Activated T-helper 2 cell treated with anti-CD3 and anti-CD28 coated beads, Interferon-gamma antibody, Interleukin-2, Interleukin-4, amounts not matched to agents 10 μg/mL and 5 μg/mL and 100 μg/mL, durations not matched to agents 14 hours and 24 hours and 36 hours (primary cell): ENCODE measurements around the gene SLIT3. TPM values are rescaled to one million over a fixed set of nuclear protein-coding genes. Genes with fewer than 3 reads are reported as not detected.

ENCODE experiments used
- DNase-seq: peaks from one replicate; pipeline ENCODE4 v3.0.0; 2021; ENCODE audit warnings: low spot score
- H3K27ac Mint-ChIP-seq: one replicate; pipeline ENCODE4 v1.8.0; 2021; ENCODE audit warnings: mixed read lengths
- H3K27me3 Mint-ChIP-seq: one replicate; pipeline ENCODE4 v1.8.0; 2021; ENCODE audit warnings: low read depth, mixed read lengths
- H3K36me3 Mint-ChIP-seq: one replicate; pipeline ENCODE4 v1.8.0; 2021; ENCODE audit warnings: low read depth, mixed read lengths
- H3K4me1 Mint-ChIP-seq: one replicate; pipeline ENCODE4 v1.8.0; 2021; ENCODE audit warnings: low read depth, mixed read lengths
- H3K4me3 Mint-ChIP-seq: one replicate; pipeline ENCODE4 v1.8.0; 2021; ENCODE audit warnings: low read depth, mild to moderate bottlenecking, moderate library complexity, mixed read lengths
- H3K9me3 Mint-ChIP-seq: one replicate; pipeline ENCODE4 v1.8.0; 2021; ENCODE audit warnings: mixed read lengths
- intact Hi-C: fragments of 100-400 bp; cut with micrococcal nuclease; formaldehyde crosslinking; loops from one replicate; pipeline ENCODE4 v1.15.1; 2023
- total RNA-seq: library from RNA; stranded (reverse); gene quantifications from 2 replicates; pipeline ENCODE4 v1.2.3, GENCODE V29; 2022

The SLIT3 gene
- total RNA-seq, 1 donor from 2014 or later: 9.5 TPM

- Mint-ChIP-seq H3K4me3 (no peak overlapping the region), H3K9me3 (no peaks in the 10 kb centered on the region), H3K4me1 (peaks cover 8% of the 10 kb centered on the region), H3K36me3 (no peaks in the 10 kb centered on the region), H3K27me3 (peaks cover 1% of the 10 kb centered on the region), H3K27ac (no peak overlapping the region)
- intact Hi-C loops: no loop called here
- DNase-seq: no peak
Measured at GRCh38 chr5:168886157-168886556, 414.8 kb downstream of the SLIT3 start.

DNA sequence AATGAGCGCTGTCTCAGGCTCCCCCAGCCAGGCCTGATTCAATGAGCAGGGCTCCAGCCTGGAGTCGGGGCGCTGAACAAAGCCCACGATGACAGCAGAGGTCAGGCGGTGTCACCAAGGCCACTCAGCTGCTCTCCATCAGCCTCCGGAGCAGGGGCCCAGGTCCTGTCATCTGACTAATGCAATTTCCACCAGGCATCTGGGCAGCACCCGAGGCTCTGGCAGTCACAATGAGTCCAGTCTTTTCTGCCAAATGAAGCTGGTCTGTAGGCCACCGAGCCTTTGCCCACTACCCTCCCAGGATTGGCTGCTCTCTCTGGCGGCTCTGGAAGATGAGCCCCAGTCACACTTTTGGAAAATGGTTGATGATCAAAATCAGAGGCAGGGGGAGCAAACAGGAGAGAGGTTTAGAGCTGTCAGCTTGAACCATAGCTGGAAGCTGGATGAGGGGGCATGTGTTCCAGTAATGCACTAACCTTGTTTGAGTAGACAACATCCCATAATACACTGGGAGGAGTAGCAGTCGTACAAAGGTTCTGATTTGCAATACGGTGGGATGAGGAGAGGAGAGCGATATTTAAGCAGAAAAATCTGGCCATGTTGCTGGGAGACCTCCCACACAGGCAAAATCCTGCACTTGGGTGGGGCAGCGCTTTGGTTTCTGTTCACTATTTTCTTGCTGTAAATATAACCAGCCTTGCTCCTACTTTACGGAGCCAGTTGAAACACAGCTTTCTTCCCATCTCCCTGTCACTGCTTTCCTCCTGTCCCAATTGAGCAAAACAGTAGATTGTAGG is 415.4 kb downstream of the SLIT3 start:
- no peak for DNase-seq
- intact Hi-C loops: no loop called here
- no peaks in the 10 kb centered on the region for H3K36me3 Mint-ChIP-seq
- H3K27ac Mint-ChIP-seq: no peak overlapping the region
- H3K4me1 Mint-ChIP-seq: peaks cover 2% of the 10 kb centered on the region
- H3K4me3 Mint-ChIP-seq: no peak overlapping the region
- no peaks in the 10 kb centered on the region for H3K27me3 Mint-ChIP-seq
- H3K9me3 Mint-ChIP-seq: no peaks in the 10 kb centered on the region

GRCh38 chr5:168883991-168884390 is 416.9 kb downstream of the SLIT3 start:
- H3K27me3 Mint-ChIP-seq: peaks cover 3% of the 10 kb centered on the region
- H3K4me1 Mint-ChIP-seq: no peaks in the 10 kb centered on the region
- intact Hi-C loops: no loop called here
- no peak for DNase-seq
- H3K9me3 Mint-ChIP-seq: no peaks in the 10 kb centered on the region
- no peaks in the 10 kb centered on the region for H3K36me3 Mint-ChIP-seq
- H3K4me3 Mint-ChIP-seq: no peak overlapping the region
- H3K27ac Mint-ChIP-seq: no peak overlapping the region

GRCh38 chr5:168883281-168883741 is 417.6 kb downstream of the SLIT3 start:
- H3K27me3 Mint-ChIP-seq: peaks cover 3% of the 10 kb centered on the region
- H3K4me1 Mint-ChIP-seq: no peaks in the 10 kb centered on the region
- intact Hi-C loops: no loop called here

GRCh38 chr5:168882283-168882682 is 418.7 kb downstream of the SLIT3 start:
- DNase-seq: no peak

More at GRCh38 chr5:168883281-168883741, 417.6 kb downstream of the SLIT3 start:
- H3K27ac Mint-ChIP-seq: no peak overlapping the region
- DNase-seq: no peak
- H3K4me3 Mint-ChIP-seq: no peak overlapping the region
- no peaks in the 10 kb centered on the region for H3K9me3 Mint-ChIP-seq
- H3K36me3 Mint-ChIP-seq: no peaks in the 10 kb centered on the region

GRCh38 chr5:168881427-168882149 is 419.4 kb downstream of the SLIT3 start:
- H3K27me3 Mint-ChIP-seq: peaks cover 6% of the 10 kb centered on the region
- intact Hi-C loops: no loop called here
- H3K27ac Mint-ChIP-seq: no peak overlapping the region

More at GRCh38 chr5:168882283-168882682, 418.7 kb downstream of the SLIT3 start:
- Mint-ChIP-seq H3K27ac (no peak overlapping the region), H3K9me3 (no peaks in the 10 kb centered on the region), H3K27me3 (peaks cover 3% of the 10 kb centered on the region), H3K4me1 (peaks cover 1% of the 10 kb centered on the region), H3K4me3 (no peak overlapping the region), H3K36me3 (no peaks in the 10 kb centered on the region)
- intact Hi-C loops: no loop called here

GRCh38 chr5:168879929-168880328 is 421.0 kb downstream of the SLIT3 start:
- no peaks in the 10 kb centered on the region for H3K36me3 Mint-ChIP-seq
- H3K27ac Mint-ChIP-seq: no peak overlapping the region
- H3K4me3 Mint-ChIP-seq: no peak overlapping the region
- no peak for DNase-seq
- peaks cover 6% of the 10 kb centered on the region for H3K27me3 Mint-ChIP-seq
- H3K4me1 Mint-ChIP-seq: peaks cover 4% of the 10 kb centered on the region
- intact Hi-C loops: no loop called here
- H3K9me3 Mint-ChIP-seq: no peaks in the 10 kb centered on the region

More at GRCh38 chr5:168881427-168882149, 419.4 kb downstream of the SLIT3 start:
- DNase-seq: no peak
- Mint-ChIP-seq H3K4me3 (no peak overlapping the region), H3K9me3 (no peaks in the 10 kb centered on the region), H3K4me1 (peaks cover 4% of the 10 kb centered on the region), H3K36me3 (no peaks in the 10 kb centered on the region)

DNA sequence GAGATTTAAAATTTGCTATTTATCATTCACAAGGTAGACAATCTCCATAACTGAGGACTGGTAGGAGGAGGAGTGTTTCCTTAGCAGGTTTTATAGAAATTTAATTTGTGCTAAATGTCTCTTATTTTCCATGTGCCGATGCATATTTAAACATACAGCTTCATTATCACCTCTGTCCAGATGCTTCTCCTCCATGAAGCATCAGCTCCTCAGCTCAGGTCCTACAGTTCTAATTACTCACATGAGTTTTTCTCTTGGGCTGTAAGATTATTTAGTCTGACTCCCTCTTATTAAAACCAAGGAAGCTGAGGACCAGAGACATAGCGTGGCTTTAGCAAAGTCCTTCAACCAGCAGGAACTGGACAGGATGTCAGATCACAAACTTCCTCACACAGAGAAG is 421.6 kb downstream of the SLIT3 start:
- DNase-seq: no peak
- Mint-ChIP-seq H3K4me3 (no peak overlapping the region), H3K9me3 (no peaks in the 10 kb centered on the region), H3K36me3 (no peaks in the 10 kb centered on the region), H3K4me1 (peaks cover 4% of the 10 kb centered on the region), H3K27me3 (peaks cover 6% of the 10 kb centered on the region), H3K27ac (no peak overlapping the region)
- intact Hi-C loops: no loop called here

DNA sequence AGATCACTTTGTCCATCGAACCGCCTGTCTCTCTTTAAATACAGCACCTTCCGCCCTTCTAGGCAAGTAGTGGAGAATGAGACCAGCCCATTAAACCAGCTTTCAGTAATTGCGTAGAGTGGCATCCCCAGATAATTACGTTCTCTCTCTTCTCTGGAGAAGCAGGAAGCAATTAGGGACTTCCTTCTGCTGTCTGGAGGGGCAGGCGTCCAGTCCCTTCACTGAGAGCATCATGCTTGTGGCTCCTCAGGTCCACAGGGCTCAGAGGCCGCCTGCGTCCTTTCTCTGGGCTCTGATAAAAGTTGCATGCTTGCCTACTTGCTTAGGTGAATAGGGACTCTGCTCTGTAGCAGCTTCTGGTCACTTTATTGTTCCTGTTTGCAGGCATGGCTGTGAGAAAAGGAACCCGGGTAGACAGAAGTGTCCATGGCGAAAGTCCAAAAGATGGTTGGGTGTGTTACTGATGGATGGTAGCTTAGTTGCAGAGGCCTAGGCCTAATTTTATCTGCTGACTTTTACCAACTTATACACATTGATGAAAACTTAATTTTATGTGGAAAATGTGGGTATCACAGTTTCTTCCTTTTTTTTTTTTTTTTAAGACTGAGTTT is 422.7 kb downstream of the SLIT3 start:
- H3K27ac Mint-ChIP-seq: no peak overlapping the region
- no peaks in the 10 kb centered on the region for H3K36me3 Mint-ChIP-seq
- intact Hi-C loops: no loop called here
- no peaks in the 10 kb centered on the region for H3K9me3 Mint-ChIP-seq
- H3K4me3 Mint-ChIP-seq: no peak overlapping the region
- peaks cover 4% of the 10 kb centered on the region for H3K4me1 Mint-ChIP-seq
- DNase-seq: no peak
- H3K27me3 Mint-ChIP-seq: peaks cover 6% of the 10 kb centered on the region

DNA sequence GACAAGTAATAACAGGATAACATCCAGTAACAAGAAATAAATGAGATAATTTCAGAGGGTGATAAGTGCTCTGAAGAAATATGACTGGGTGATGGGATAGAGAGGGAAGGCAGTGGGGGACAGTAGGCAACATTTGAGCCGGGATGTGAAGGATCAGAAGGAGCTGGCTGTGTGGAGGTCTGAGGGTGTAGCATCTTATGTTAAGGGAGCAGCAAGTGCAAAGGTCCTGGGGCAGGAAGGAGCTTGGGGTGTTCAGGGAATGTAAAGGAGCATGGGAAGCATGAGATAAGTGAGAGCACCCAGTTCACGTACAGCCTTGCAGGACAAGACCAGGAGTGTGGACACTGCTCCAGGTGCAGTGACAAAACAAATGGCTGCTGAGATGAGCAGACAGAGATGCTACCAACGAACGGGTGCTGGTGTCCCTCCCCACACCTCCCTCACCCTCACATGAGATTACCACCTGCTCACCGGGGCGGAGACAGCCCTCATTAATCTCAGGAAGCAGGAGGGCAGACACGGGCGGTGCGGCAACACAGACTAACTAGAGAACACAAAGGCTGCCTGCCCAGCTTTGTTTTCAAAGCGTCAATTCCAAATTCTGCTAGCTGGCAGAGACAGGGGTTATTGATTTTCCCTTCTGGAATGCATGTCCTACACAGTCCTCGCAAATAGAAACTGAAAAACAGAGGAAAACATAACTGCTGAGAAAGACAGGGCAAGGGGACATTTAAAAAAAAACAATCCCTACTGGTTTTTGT is 423.6 kb downstream of the SLIT3 start:
- Mint-ChIP-seq H3K27me3 (peaks cover 6% of the 10 kb centered on the region), H3K4me3 (no peak overlapping the region), H3K4me1 (peaks cover 4% of the 10 kb centered on the region), H3K27ac (no peak overlapping the region), H3K36me3 (no peaks in the 10 kb centered on the region), H3K9me3 (no peaks in the 10 kb centered on the region)
- intact Hi-C loops: no loop called here
- DNase-seq: no peak

GRCh38 chr5:168876419-168876818 is 424.5 kb downstream of the SLIT3 start:
- intact Hi-C loops: no loop called here
- no peak for DNase-seq
- H3K4me3 Mint-ChIP-seq: no peak overlapping the region
- no peaks in the 10 kb centered on the region for H3K9me3 Mint-ChIP-seq
- peaks cover 6% of the 10 kb centered on the region for H3K27me3 Mint-ChIP-seq
- no peaks in the 10 kb centered on the region for H3K36me3 Mint-ChIP-seq
- H3K27ac Mint-ChIP-seq: no peak overlapping the region
- peaks cover 4% of the 10 kb centered on the region for H3K4me1 Mint-ChIP-seq

DNA sequence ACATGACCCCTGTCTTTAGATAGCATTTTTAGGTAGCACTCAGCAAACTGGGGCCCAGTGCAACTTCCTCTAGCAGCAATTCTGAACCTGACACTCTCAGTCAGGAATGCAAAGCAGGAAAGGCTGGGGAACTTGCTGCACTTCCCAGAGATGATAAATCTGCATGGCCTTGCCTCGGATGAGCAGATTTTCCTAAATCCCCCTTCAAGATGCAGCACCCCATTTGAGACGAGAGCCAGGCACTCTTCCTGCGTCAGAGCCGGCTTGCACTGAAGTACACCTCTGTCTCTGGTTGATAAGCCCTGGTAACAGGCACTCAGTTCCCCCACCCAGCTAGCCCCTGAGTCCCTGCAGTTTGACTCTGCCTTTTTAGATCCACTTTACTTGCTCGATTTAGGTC is 425.1 kb downstream of the SLIT3 start:
- intact Hi-C loops: no loop called here
- no peaks in the 10 kb centered on the region for H3K36me3 Mint-ChIP-seq
- peaks cover 6% of the 10 kb centered on the region for H3K27me3 Mint-ChIP-seq
- peaks cover 4% of the 10 kb centered on the region for H3K4me1 Mint-ChIP-seq
- DNase-seq: no peak
- no peaks in the 10 kb centered on the region for H3K9me3 Mint-ChIP-seq
- no peak overlapping the region for H3K27ac Mint-ChIP-seq
- H3K4me3 Mint-ChIP-seq: no peak overlapping the region
